ENCODE data around the gene COL4A1.

- no peak for TF ChIP-seq EZH2 (IDR thresholded peaks at IDR 0.05; ENCODE audit: insufficient read depth, poor library complexity, severe bottlenecking)
- TF ChIP-seq EZH2phosphoT487 (IDR thresholded peaks at IDR 0.05; ENCODE audit: insufficient read depth, low read depth): no peak
Measured at GRCh38 chr13:110309661-110310524, 2.9 kb upstream of the COL4A1 start.

Data from GM23248 (cell line).